Vagina (tissue), 2 donors: Measurements from ENCODE around the gene GHR.

ENCODE experiments used
- CTCF ChIP-seq, 3 experiments: fragments of 450-650 bp in 2 of 3; fragments of 200-600 bp in 1 of 3; sonication (generic) in 1 of 3; IDR thresholded peaks; one replicate each; pipeline ENCODE4 v1.5.1; 2017 to 2019; ENCODE audit warnings: antibody characterized with exemption in 3 of 3, mild to moderate bottlenecking in 2 of 3, moderate library complexity in 2 of 3
- POLR2AphosphoS5 ChIP-seq, 2 donors: sonication (generic); formaldehyde crosslinking; IDR thresholded peaks; one replicate each; pipeline ENCODE4 v1.9.0; 2017; ENCODE audit warnings: antibody characterized with exemption in 2 of 2, mild to moderate bottlenecking in 2 of 2, low read depth in 1 of 2; ENCODE audit not compliant: insufficient read depth in 1 of 2

DNA sequence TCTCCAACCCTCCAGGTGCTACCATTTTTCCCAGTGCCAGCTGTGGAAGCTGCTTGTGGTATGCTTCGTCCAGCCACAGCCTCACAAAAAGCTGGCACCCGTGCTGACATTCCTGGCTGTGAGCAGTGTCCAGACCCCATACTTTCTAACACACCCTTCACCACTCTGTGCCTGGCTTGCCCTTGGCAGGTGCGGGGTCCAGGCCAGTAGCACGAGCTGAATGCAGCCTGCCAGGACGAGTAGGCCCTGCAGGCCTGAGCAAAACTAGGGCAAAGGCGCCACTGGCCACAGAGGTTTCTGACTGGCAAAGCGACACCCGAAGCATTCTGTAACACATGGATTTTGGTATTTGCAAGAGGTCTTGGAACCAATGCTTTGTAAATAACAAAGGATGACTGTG, 26.0 kb upstream of the GHR start:
- no peak for TF ChIP-seq POLR2AphosphoS5 (IDR thresholded peaks at IDR 0.05; ENCODE audit: insufficient read depth in 1 of 2, low read depth in 1 of 2)
- no peak for TF ChIP-seq CTCF (IDR thresholded peaks at IDR 0.05)
